WTC11 (cell line): ENCODE results near the gene STX18. TPM values are rescaled to one million over a fixed set of nuclear protein-coding genes. Genes with fewer than 3 reads are reported as not detected.

Experiments used
- ATAC-seq: fragments of 200-7000 bp; cut with Tn5 transposase; 2 replicates; pipeline ENCODE4 v1.10.0; 2021; ENCODE audit warnings: mild to moderate bottlenecking, moderate library complexity
- CTCF ChIA-PET: fragments of 300-600 bp; sonication (Branson Sonifier 250); formaldehyde crosslinking; loops from one replicate; lab custom pipeline; 2021; ENCODE audit warnings: antibody characterized with exemption; lab: Charles Lee
- POLR2A ChIA-PET: fragments of 350-600 bp; sonication (Branson Sonifier 250); formaldehyde crosslinking; loops from one replicate; lab custom pipeline; 2021; ENCODE audit warnings: antibody characterized with exemption; lab: Charles Lee
- DNase-seq: peaks from one replicate; pipeline ENCODE4 v3.0.0; 2021; ENCODE audit warnings: low spot score
- H3K27ac Mint-ChIP-seq: 2 replicates; pipeline ENCODE4 v1.8.0; 2021; ENCODE audit warnings: mixed read lengths
- H3K27me3 Mint-ChIP-seq: 2 replicates; pipeline ENCODE4 v1.8.0; 2021; ENCODE audit warnings: low read depth, mild to moderate bottlenecking, moderate library complexity, mixed read lengths
- H3K36me3 Mint-ChIP-seq: 2 replicates; pipeline ENCODE4 v1.8.0; 2021; ENCODE audit warnings: mixed read lengths
- H3K4me1 Mint-ChIP-seq: 2 replicates; pipeline ENCODE4 v1.8.0; 2022; ENCODE audit warnings: mixed read lengths
- H3K4me3 Mint-ChIP-seq: 2 replicates; pipeline ENCODE4 v1.8.0; 2021; ENCODE audit warnings: mild to moderate bottlenecking, moderate library complexity, mixed read lengths
- H3K9me3 Mint-ChIP-seq: 2 replicates; pipeline ENCODE4 v1.8.0; 2021; ENCODE audit warnings: mixed read lengths
- AR ChIP-seq: fragments of 250-450 bp; sonication (Bioruptor Pico); IDR thresholded peaks from 2 replicates; pipeline ENCODE4 v1.9.0; 2021; ENCODE audit warnings: mild to moderate bottlenecking
- CREM ChIP-seq: sonication (generic); formaldehyde crosslinking; IDR thresholded peaks from 2 replicates; pipeline ENCODE4 v1.8.1; 2022; ENCODE audit warnings: mild to moderate bottlenecking, missing genetic modification reagents, moderate library complexity
- E2F5 ChIP-seq: sonication (generic); formaldehyde crosslinking; IDR thresholded peaks from 2 replicates; pipeline ENCODE4 v1.8.1; 2022; ENCODE audit warnings: mild to moderate bottlenecking, moderate library complexity, missing genetic modification reagents
- ELF4 ChIP-seq: sonication (generic); formaldehyde crosslinking; IDR thresholded peaks from 2 replicates; pipeline ENCODE4 v1.8.1; 2022; ENCODE audit warnings: low read depth, mild to moderate bottlenecking, moderate library complexity, missing genetic modification reagents
- ESRRA ChIP-seq: sonication (generic); formaldehyde crosslinking; IDR thresholded peaks from 2 replicates; pipeline ENCODE4 v1.8.1; 2022; ENCODE audit warnings: mild to moderate bottlenecking, missing genetic modification reagents, borderline replicate concordance
- GRHL2 ChIP-seq: fragments of 250-450 bp; sonication (Bioruptor Pico); IDR thresholded peaks from 2 replicates; pipeline ENCODE4 v1.8.0; 2022; ENCODE audit warnings: mild to moderate bottlenecking, moderate library complexity; ENCODE audit not compliant: insufficient replicate concordance, severe bottlenecking
- HMGXB4 ChIP-seq: sonication (generic); formaldehyde crosslinking; IDR thresholded peaks from 2 replicates; pipeline ENCODE4 v1.8.1; 2023; ENCODE audit warnings: mild to moderate bottlenecking, moderate library complexity, missing genetic modification reagents
- IRF1 ChIP-seq: sonication (generic); formaldehyde crosslinking; IDR thresholded peaks from 2 replicates; pipeline ENCODE4 v1.8.0; 2023; ENCODE audit warnings: missing genetic modification reagents
- IRF2 ChIP-seq: sonication (generic); formaldehyde crosslinking; IDR thresholded peaks from 2 replicates; pipeline ENCODE4 v1.8.0; 2022; ENCODE audit warnings: low read depth, missing genetic modification reagents, borderline replicate concordance
- MXD4 ChIP-seq: fragments of 250-450 bp; sonication (Bioruptor Pico); IDR thresholded peaks from 2 replicates; pipeline ENCODE4 v1.8.0; 2021; ENCODE audit warnings: mild to moderate bottlenecking, moderate library complexity, borderline replicate concordance
- SMAD4 ChIP-seq: sonication (generic); formaldehyde crosslinking; IDR thresholded peaks from 2 replicates; pipeline ENCODE4 v1.8.0; 2022; ENCODE audit warnings: mild to moderate bottlenecking, missing genetic modification reagents
- SOX15 ChIP-seq: fragments of 250-450 bp; sonication (Bioruptor Pico); IDR thresholded peaks from 2 replicates; pipeline ENCODE4 v1.9.0; 2021; ENCODE audit warnings: mild to moderate bottlenecking
- TP53 ChIP-seq: sonication (generic); formaldehyde crosslinking; IDR thresholded peaks from 2 replicates; pipeline ENCODE4 v1.8.1; 2023; ENCODE audit warnings: mild to moderate bottlenecking, missing genetic modification reagents
- USF2 ChIP-seq: sonication (generic); formaldehyde crosslinking; IDR thresholded peaks from 2 replicates; pipeline ENCODE4 v1.8.1; 2023; ENCODE audit warnings: mild to moderate bottlenecking, missing genetic modification reagents, moderate library complexity
- ZBTB21 ChIP-seq: sonication (generic); formaldehyde crosslinking; IDR thresholded peaks from 2 replicates; pipeline ENCODE4 v1.8.1; 2023; ENCODE audit warnings: mild to moderate bottlenecking, missing genetic modification reagents, borderline replicate concordance
- ZMAT4 ChIP-seq: fragments of 250-450 bp; sonication (Bioruptor Pico); IDR thresholded peaks from 2 replicates; pipeline ENCODE4 v1.9.0; 2021; ENCODE audit warnings: mild to moderate bottlenecking
- ZNF232 ChIP-seq: sonication (generic); formaldehyde crosslinking; IDR thresholded peaks from 2 replicates; pipeline ENCODE4 v1.8.0; 2022; ENCODE audit warnings: mild to moderate bottlenecking, missing genetic modification reagents
- ZNF425 ChIP-seq: fragments of 250-450 bp; sonication (Bioruptor Pico); conservative IDR thresholded peaks from 2 replicates; pipeline ENCODE4 v1.9.0; 2021; ENCODE audit warnings: mild to moderate bottlenecking
- ZNF671 ChIP-seq: fragments of 250-450 bp; sonication (Bioruptor Pico); IDR thresholded peaks from 2 replicates; pipeline ENCODE4 v1.8.0; 2021; ENCODE audit warnings: mild to moderate bottlenecking
- ZSCAN18 ChIP-seq: fragments of 250-450 bp; sonication (Bioruptor Pico); IDR thresholded peaks from 2 replicates; pipeline ENCODE4 v2.1.2; 2022; ENCODE audit warnings: mild to moderate bottlenecking, moderate library complexity
- total RNA-seq: library from RNA; stranded (reverse); gene quantifications from 3 replicates; pipeline ENCODE4 v1.2.3, GENCODE V29; 2021

Gene STX18
- total RNA-seq, 1 experiment from 2014 or later: 16.9 TPM

- Mint-ChIP-seq H3K4me3 (no peak overlapping the region), H3K27me3 (no peaks in the 10 kb centered on the region), H3K9me3 (no peaks in the 10 kb centered on the region), H3K27ac (peak overlapping the region; percentile 70), H3K4me1 (peaks cover 64% of the 10 kb centered on the region), H3K36me3 (peaks cover 10% of the 10 kb centered on the region)
- no peak for TF ChIP-seq ZNF232 (CRISPR knock-in tag)
- TF ChIP-seq SMAD4 (CRISPR knock-in tag): no peak
- TF ChIP-seq USF2 (CRISPR knock-in tag): no peak
- POLR2A ChIA-PET: no interaction called here
- ATAC-seq: peak; percentile 68
- no peak for DNase-seq
- CTCF ChIA-PET: interaction anchor here (0.5 kb wide), 1 partner anchor 49 kb away, joined by 3 read pairs; no protein-coding TSS in a partner anchor
These were observed 83.9 kb downstream of the STX18 start for GRCh38 chr4:4457803-4458553.

GRCh38 chr4:4456816-4457578, 84.9 kb downstream of the STX18 start:
- no peak for DNase-seq
- TF ChIP-seq ZNF425 (CRISPR knock-in tag) (no peak), E2F5 (no peak), ELF4 (no peak), ZNF232 (CRISPR knock-in tag) (no peak), TP53 (CRISPR knock-in tag) (no peak), GRHL2 (CRISPR knock-in tag) (no peak), ZMAT4 (CRISPR knock-in tag) (no peak), ZNF671 (CRISPR knock-in tag) (no peak), ZBTB21 (CRISPR knock-in tag) (no peak), HMGXB4 (no peak), CREM (CRISPR knock-in tag) (no peak), ZSCAN18 (CRISPR knock-in tag) (no peak), SOX15 (CRISPR knock-in tag) (no peak), ESRRA (CRISPR knock-in tag) (no peak), IRF1 (CRISPR knock-in tag) (no peak), AR (CRISPR knock-in tag) (no peak), MXD4 (CRISPR knock-in tag) (no peak), IRF2 (CRISPR knock-in tag) (no peak)
- TF ChIP-seq, all 79 proteins: peak for 0
- no peaks in the 10 kb centered on the region for H3K27me3 Mint-ChIP-seq
- no peak overlapping the region for H3K4me3 Mint-ChIP-seq
- H3K27ac Mint-ChIP-seq: no peak overlapping the region; the same call in 1 of the 2 replicates
- POLR2A ChIA-PET: no interaction called here
- ATAC-seq: no peak
- peaks cover 20% of the 10 kb centered on the region for H3K36me3 Mint-ChIP-seq
- no peaks in the 10 kb centered on the region for H3K9me3 Mint-ChIP-seq
- peaks cover 56% of the 10 kb centered on the region for H3K4me1 Mint-ChIP-seq
- CTCF ChIA-PET: no interaction called here
